ENCODE data around the gene SLC35G1. TPM values are rescaled to one million over a fixed set of nuclear protein-coding genes. Genes with fewer than 3 reads are reported as not detected.

Gene SLC35G1
- total RNA-seq, 1 donor from 2014 or later: 5.0 TPM

DNA sequence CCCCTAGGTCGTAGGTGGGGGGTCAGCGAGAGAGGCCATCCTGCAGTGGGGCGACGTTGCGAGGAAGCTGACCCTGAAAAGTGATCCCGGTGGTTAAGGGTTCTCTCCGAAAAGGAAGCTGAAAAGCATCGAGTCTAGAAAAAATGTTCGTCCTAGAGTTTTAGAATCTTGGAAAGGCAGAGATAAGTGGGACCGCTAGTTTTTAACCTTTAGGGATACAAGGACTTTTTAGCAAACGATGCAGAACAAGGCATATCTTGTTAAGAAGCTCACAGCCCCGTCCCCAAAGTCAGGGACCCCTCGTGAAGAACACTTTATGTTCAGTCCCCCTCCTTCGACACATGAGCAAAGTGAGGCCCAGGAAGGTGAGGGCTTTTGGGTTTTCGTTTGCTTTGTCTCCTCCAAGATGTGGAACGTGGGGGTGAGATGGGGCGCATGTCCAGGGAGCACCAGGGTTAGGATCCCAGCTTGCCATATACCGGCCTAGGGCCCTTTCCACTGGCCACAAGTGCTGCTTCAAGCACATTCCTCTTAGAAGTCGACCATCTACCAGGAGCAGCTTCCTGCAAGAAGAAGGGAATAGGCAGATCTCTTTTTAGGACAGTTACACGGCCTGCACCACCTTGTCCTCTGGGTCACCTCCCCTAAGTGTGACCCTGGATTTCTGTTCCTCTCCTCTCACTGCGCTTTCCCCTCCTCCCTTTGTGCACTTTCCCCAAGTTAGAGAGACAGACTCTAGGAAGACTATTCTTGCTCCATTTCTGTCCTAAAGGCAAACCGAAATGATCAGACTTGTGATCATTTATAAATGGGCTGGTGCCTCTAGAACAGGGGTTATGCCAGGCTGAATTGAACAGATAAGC, 969 bp downstream of the SLC35G1 start:
- Mint-ChIP-seq H3K27ac (ENCODE audit: unreplicated experiment) (no peak overlapping the region), H3K36me3 (ENCODE audit: low read depth, unreplicated experiment) (no peaks in the 10 kb centered on the region), H3K4me3 (ENCODE audit: unreplicated experiment) (peak overlapping the region; percentile 93), H3K9me3 (ENCODE audit: unreplicated experiment) (no peaks in the 10 kb centered on the region), H3K27me3 (ENCODE audit: unreplicated experiment) (peaks cover 2% of the 10 kb centered on the region), H3K4me1 (ENCODE audit: unreplicated experiment) (peaks cover 11% of the 10 kb centered on the region)
- DNase-seq (ENCODE audit: low spot score): peak; percentile 6
- TF ChIP-seq, protein P1, sequence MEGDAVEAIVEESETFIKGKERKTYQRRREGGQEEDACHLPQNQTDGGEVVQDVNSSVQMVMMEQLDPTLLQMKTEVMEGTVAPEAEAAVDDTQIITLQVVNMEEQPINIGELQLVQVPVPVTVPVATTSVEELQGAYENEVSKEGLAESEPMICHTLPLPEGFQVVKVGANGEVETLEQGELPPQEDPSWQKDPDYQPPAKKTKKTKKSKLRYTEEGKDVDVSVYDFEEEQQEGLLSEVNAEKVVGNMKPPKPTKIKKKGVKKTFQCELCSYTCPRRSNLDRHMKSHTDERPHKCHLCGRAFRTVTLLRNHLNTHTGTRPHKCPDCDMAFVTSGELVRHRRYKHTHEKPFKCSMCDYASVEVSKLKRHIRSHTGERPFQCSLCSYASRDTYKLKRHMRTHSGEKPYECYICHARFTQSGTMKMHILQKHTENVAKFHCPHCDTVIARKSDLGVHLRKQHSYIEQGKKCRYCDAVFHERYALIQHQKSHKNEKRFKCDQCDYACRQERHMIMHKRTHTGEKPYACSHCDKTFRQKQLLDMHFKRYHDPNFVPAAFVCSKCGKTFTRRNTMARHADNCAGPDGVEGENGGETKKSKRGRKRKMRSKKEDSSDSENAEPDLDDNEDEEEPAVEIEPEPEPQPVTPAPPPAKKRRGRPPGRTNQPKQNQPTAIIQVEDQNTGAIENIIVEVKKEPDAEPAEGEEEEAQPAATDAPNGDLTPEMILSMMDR (IDR thresholded peaks at IDR 0.05; ENCODE audit: unreplicated experiment): no peak

DNA sequence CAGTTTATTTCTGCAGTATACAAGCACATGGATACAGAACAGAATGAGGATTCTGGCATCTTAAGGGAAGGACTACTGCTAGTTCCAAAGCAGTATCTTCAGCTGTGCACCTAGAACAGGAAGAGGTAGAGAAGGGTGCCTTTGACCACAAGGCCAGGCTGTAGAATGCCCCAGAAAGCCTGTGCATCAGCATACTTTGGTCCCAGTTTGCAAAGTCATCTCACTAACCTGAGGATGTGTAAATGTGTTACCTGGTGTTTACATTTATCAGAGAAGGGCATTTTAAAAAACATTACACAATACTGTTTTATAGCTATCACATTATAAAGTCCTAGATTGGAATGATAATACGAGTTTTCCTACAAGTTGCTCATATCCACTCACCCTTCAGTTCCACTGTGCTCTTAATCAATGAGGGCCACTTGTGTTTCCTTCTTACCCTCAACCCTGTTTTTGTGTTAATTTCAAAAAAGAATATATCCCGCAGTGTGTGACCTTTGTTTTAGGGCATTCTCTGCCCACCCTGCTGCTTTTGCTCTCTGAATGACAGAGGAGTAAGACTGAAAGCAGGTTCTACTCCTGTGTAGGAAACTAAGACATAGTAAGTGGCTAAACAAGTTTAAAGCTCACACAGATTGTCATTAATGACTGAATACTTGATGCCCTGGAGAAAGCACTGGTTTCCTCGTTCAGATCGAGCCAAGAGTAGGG, 3.4 kb downstream of the SLC35G1 start:
- Mint-ChIP-seq H3K9me3 (ENCODE audit: unreplicated experiment) (no peaks in the 10 kb centered on the region), H3K27me3 (ENCODE audit: unreplicated experiment) (peaks cover 2% of the 10 kb centered on the region), H3K27ac (ENCODE audit: unreplicated experiment) (no peak overlapping the region), H3K4me3 (ENCODE audit: unreplicated experiment) (no peak overlapping the region), H3K36me3 (ENCODE audit: low read depth, unreplicated experiment) (no peaks in the 10 kb centered on the region), H3K4me1 (ENCODE audit: unreplicated experiment) (peaks cover 11% of the 10 kb centered on the region)
- DNase-seq (ENCODE audit: low spot score): no peak
- TF ChIP-seq, protein P1 (IDR thresholded peaks at IDR 0.05; ENCODE audit: unreplicated experiment): no peak

DNA sequence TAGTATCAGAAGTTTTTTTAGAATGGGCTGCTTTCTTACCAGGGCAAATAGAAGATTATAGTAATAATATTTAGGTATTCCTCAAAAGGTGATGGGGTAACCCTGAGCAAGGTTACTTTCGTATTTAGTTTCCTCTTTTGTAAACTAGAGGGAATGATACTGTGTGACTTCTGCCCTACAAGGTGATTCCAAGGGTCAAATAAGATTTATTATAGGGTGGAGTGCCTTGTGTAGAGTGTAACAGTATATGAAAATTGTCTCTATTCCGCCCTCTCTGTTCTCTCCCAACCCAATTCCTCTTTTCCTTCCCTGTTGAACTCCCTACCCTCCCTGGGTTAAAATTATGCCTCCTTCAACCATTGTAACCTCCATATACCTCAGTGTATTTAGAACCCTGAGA, 5.3 kb downstream of the SLC35G1 start:
- TF ChIP-seq, protein P1 (IDR thresholded peaks at IDR 0.05; ENCODE audit: unreplicated experiment): no peak
- H3K27me3 Mint-ChIP-seq (ENCODE audit: unreplicated experiment): no peaks in the 10 kb centered on the region
- no peak overlapping the region for H3K4me3 Mint-ChIP-seq (ENCODE audit: unreplicated experiment)
- H3K9me3 Mint-ChIP-seq (ENCODE audit: unreplicated experiment): no peaks in the 10 kb centered on the region
- H3K27ac Mint-ChIP-seq (ENCODE audit: unreplicated experiment): no peak overlapping the region
- no peaks in the 10 kb centered on the region for H3K36me3 Mint-ChIP-seq (ENCODE audit: low read depth, unreplicated experiment)
- DNase-seq (ENCODE audit: low spot score): no peak
- H3K4me1 Mint-ChIP-seq (ENCODE audit: unreplicated experiment): peaks cover 9% of the 10 kb centered on the region

DNA sequence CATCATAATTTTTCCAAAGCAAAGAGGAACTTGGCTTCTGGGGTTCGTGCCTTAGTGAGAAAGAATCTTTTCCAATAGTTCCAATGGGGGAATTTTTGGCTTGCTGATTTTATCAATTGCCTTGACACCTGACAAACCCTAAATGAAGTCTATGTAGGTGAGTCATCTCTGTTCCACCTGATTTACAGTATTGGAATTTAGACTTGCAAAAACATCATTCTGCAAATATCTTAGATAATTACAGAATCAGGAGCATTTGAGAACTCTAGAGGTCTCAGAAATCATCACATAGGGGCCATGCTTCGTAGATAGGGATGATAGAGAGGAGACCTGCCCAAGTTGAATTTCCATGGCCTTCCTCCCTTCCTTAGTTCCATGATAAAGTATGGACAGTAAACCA, 9.3 kb downstream of the SLC35G1 start:
- Mint-ChIP-seq H3K27me3 (ENCODE audit: unreplicated experiment) (no peaks in the 10 kb centered on the region), H3K36me3 (ENCODE audit: low read depth, unreplicated experiment) (no peaks in the 10 kb centered on the region), H3K4me3 (ENCODE audit: unreplicated experiment) (no peak overlapping the region), H3K9me3 (ENCODE audit: unreplicated experiment) (no peaks in the 10 kb centered on the region), H3K4me1 (ENCODE audit: unreplicated experiment) (peaks cover 5% of the 10 kb centered on the region), H3K27ac (ENCODE audit: unreplicated experiment) (no peak overlapping the region)
- TF ChIP-seq, protein P1 (IDR thresholded peaks at IDR 0.05; ENCODE audit: unreplicated experiment): no peak
- DNase-seq (ENCODE audit: low spot score): no peak

DNA sequence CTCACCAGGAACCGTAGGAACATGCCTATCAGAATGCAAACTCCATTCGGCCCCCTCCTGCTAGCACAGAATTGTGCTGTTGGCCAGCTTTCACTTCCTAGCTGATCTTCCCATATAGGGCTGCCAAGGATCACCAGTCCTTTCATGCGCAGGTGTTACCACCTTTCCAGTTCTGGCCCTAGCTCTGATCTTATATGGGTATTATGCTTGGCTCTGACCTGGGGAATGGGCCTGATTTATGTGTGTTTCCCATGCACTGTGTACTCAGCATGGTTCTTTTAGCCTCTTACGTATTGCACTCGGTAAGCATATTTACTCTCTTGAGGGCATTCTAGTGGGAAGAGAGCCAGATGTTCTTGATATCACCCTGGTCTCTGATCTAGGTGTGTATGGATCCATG, 11.1 kb downstream of the SLC35G1 start:
- no peak overlapping the region for H3K27ac Mint-ChIP-seq (ENCODE audit: unreplicated experiment)
- H3K4me3 Mint-ChIP-seq (ENCODE audit: unreplicated experiment): no peak overlapping the region
- no peaks in the 10 kb centered on the region for H3K9me3 Mint-ChIP-seq (ENCODE audit: unreplicated experiment)
- TF ChIP-seq, protein P1 (IDR thresholded peaks at IDR 0.05; ENCODE audit: unreplicated experiment): no peak
- no peak for DNase-seq (ENCODE audit: low spot score)
- H3K27me3 Mint-ChIP-seq (ENCODE audit: unreplicated experiment): no peaks in the 10 kb centered on the region
- peaks cover 7% of the 10 kb centered on the region for H3K36me3 Mint-ChIP-seq (ENCODE audit: low read depth, unreplicated experiment)
- H3K4me1 Mint-ChIP-seq (ENCODE audit: unreplicated experiment): peaks cover 8% of the 10 kb centered on the region
